ENCODE data around the gene AKT1S1.

The AKT1S1 gene

DNA sequence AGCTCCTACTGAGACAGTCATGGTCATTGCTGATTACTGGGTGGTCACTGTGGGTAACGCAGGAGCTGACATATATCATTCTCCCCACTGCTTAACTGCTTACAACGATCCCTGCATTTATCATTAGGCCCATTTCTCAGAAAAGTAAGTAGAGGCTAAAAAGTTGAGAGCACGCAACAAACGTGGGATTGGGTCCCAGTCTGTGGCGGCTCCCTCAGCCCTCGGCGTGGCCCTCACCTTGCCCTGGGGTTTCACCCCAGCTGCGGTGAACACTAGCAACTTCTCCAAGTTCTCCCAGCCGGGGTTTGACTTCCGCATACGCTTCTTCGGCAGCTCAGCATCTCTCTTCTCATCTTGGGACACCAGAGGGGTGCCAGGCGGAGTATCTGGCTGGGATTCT lies 12.3 kb downstream of the AKT1S1 start:
- no peak for DNase-seq

DNA sequence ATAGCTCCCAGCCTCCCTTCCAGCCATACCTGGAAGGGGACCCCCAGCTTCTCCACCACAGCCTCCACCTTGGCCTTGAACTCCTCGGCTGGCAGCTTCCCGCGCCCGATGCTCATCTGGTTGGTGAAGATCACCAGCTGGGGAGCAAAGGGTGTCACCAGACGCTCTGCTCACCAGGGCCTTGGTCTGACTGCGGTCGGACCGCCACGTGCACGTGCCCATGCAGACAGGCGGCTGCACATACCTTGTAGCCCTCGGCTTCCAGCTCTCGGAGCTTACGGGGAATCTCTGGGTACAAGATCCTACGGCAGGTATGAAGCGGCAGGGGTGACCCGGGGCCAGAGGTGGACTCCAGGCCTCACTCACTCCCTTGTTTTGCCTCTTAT lies 13.2 kb downstream of the AKT1S1 start:
- no peak for DNase-seq

DNA sequence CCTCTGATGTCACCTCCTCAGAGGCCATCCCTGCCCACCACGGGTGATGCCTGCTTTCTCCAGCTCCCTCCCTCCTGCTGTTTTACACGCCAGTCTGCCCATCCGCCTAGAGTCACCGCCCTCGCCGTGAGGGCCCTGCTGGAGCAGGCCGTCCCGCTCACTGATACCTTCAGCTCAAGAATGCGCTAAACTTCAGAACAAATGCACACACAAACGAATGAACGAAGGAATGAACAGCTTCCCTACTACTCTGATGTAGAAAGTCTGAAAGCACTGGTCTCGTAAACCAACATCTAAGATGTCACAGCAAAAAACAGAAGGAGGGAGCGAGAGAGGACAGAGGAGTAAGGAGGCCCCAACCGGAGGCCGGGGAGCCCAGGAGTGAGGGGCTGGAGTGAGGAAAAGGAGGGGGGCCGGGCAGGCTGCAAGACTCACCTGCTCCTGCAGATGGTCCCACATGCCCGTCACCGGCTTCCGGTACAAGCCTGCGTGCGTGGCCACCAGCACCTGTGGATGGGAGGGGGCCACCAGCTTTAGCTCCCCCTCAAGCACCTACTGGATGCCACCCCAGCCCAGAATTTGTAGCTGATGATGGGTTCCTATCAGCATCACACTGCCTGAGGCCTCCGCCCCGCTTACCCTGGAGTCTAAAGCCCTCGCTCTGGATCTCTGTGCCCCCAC lies 13.8 kb downstream of the AKT1S1 start:
- DNase-seq, result no peak

DNA sequence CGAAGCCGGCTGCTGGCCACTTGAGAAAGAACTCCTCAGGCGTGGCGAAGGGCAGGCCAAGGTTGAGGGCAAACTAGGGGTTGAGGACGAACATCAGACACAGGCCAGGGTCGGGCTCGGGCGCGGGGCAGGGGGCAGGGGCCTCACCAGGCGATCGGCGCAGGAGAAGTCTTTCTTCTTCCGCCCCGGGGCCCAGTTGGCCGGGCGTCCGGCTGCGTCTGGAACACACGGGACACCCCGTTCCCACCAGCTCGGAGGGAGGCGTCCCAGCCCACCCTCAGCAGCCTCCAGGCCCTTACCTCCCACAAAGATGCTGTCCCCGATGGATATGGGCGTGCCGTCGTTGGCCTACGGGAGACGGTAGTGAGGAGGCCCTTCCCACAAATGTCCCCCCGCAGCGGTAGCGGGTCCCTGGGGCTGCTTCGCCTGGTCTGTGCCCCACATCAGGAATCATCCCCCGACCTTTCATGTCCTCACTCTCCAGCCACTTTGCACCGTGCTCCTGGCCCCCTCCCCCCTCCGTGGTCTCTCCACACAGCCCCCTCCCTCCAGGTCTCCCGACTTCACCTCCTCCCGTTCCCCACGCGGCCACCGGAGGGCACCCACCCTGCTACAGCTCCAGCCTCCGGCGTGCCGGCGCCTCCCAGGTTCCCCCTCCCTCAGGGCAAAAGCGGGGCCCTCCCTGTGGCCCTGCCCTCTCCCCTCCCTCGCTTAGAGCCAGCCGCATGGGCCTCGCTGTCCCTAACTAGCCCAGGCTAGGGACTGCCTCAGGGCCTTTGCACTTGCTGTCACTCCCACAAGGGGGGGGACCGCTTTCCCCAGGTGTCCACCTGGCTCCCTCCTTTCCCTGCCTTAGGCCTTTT lies 14.5 kb downstream of the AKT1S1 start:
- DNase-seq, result no peak

DNA sequence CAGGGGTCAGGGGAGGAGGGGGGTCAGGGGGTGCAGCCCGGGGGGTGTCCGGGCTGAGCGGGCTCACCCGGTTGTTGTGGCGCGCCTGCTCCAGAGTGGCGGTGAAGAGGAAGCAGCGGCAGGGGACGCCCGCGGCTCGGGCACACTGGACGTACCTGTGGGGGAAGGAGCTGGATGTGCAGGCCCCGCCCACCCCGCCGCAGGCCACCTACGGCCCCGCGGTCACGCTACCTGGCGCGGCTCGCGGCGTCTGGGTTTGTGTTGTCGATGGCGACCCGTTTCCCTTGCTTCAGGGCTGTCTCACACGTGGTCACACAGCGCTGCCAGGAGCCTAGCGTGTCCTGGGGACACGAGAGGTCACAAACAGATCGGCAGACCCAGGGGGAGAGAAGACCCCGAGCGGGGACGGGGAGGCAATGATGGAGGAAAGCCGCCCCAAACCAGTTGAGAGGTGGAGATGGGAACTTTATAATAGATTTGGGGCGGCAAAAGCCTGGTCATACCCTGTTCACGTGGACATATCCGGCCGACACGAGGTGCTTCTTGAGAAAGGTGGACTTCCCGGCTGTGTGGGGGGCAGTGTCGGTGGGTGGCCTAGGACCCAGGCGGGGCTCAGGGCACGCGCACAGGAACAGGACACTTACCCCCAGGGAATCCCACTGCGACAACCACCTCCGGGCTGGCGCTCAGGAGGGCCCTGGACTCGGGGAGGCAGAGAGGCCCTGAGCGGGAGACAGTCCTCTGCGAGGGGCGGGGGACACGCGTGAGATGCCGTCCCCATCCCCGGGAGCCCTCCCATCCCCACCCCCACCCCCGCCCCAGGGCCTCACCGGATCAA lies 15.4 kb downstream of the AKT1S1 start:
- DNase-seq, result no peak

DNA sequence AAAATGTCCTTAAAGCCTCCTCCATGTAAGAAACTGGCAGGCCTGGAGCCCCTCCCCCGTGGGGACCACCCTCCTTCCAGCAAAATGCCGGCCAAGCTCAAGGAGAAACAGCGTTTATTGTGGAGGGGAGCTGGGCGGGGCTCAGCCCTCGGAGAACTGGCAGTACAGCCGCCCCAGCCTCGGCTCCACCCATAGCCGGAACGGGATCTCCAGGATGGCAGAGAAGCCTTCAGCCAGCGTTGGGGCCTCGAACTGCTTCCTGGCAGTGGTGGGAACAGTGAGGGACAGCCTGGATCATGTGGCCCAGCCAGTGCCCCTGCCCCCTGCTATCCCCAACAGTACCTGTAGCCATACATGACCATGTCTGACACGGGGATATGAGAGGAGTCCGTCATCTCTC lies 16.0 kb downstream of the AKT1S1 start:
- DNase-seq, result no peak

DNA sequence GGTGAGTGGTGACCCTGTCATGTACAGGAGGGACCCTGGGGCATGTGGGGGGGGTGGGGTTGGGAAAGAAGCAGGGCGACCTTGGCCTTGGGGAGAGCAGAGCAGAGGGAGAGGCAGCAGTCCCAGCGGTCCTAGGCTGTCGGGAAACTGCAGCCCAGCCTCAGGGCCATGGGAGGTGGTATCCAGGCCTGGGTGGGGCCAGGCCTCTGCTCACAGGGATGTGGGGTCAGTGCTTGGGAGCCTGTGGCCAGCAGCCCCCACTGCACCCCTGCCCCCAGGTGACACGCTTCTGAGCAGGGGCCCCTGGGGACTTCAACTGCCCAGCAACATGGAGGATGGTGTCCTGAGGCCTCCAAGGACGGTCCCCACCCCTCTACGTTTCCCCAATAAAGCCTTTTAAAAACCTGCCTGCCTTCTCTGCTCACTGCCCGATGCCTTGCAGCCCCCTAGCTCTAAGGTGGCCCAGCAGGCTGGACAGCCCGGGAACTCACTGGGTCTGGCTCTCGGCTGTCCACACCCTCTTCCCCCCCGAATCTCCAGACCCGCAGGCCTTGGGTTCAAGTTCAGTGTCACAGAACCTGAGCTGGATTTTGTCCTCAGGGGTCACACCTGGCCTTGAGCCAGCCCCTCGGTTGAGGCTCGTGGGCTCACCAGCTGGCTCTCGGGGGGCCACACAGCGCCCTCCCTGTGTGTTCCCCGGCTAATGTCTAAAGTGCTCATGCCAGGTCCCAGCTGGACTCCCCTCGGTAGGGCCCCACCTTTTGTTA lies 16.6 kb downstream of the AKT1S1 start:
- no peak for DNase-seq

DNA sequence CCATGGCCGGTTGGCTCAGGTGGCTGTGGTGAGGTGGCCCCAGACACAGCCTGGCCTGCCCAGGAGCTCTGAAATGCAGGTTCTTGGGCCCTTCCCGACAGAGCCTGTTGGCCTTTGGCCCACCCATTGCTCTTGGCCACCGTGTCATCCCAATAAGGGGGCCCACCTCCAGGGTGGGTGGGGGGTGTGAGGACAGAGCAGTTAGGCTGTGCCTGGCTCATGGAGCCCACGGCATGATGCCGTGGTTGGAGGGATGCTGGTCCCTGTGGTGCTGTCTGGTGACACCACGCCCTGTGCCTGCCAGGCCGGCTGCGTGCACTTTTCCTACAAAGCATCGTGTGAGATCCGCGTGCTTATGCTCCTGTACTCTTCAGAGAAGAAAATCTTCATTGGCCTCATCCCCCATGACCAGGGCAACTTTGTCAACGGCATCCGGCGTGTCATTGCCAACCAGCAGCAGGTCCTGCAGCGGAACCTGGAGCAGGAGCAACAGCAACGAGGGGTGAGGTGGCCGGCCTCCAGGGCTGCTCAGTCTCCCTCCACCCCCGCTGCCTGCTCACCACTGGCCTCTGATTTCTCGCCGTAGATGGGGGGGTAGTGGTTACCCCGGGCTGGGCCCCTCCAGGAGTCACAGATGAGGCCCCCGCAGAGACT lies 17.3 kb downstream of the AKT1S1 start:
- DNase-seq, result no peak

DNA sequence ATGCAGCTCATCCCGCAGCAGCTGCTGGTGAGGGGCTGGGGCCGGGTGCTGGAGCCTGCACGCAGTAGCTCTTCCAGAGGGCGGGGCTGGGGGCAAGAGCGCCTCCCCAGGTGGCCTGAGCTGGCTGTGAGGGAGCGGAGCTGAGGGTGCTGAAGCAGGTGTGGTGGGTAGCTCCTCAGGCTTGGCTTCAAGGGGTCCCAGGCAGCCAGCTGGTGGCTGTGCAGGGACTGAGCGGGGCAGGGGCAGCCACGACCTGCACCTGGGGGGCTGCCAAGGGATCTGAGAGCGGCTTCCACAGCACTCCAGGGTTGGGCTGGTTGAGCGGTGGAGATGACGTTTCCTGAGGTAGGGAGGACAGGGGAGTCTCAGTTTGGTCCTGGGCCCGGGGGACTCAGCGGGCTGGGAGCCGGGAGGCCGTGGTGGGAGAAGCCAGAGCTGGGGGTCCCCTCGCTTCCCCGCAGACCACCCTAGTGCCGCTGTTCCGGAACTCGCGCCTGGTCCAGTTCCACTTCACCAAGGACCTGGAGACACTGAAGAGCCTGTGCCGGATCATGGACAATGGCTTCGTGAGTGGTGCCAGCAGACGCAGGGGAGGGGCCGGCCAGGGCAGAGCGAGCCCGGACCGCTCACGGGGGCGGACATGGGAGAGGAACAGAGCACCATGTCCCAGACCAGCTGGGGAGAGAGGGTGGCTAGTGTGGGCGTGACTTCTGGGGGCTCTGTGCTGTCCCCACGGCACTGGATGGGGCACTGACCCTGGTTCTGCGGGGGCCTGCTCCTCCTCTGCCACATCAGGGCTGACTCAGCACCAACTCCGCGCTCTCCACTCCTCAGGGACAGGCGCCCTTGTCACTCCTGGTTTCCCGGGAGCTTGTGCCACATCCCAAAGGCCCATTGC lies 18.8 kb downstream of the AKT1S1 start:
- DNase-seq, result no peak

DNA sequence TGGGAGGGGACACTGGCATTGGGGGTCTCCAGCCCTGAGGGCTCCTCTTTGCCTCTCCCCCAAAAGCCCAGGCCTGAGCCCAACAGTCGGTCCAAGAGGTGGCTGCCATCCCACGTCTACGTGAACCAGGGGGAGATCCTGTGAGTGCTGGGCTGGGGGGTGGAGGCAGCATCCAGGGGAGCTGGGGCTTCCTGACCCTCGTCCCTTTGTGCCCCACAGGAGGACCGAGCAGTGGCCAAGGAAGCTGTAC lies 19.4 kb downstream of the AKT1S1 start:
- no peak for DNase-seq

DNA sequence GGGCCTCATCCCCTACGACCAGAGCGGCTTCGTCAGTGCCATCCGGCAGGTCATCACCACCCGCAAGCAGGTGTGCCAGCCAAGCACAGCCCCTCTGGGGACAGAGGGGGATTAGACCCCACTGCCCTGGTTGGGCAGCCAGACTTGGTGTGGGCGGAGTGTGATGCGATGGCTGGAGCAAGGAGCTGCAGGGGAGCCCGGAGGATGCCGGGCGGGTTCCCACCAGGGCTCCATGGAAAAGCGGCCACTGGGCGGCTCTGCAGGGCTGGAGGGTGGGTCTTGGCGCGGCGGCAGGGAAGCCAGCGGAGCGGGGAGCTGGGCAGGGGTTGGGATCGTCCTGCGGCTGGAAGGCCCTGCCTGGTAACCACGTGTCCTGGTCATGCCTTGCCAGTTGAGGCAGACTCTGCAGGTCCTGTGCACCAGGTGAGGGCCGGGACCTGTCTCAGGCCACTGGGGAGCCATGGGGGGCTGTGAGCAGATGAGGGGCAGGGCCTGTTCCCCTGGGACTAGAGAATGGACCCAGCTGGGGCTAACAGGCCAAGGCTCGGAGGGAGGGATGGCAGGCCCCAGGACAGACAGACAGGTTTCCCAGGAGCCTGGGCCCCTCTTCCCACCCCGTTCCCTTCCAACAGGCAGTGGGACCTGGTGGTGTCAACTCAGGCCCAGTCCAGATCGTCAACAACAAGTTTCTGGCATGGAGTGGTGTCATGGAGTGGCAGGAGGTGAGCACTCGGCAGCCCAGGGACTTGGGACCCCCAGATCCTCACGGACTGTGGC lies 19.9 kb downstream of the AKT1S1 start:
- no peak for DNase-seq

DNA sequence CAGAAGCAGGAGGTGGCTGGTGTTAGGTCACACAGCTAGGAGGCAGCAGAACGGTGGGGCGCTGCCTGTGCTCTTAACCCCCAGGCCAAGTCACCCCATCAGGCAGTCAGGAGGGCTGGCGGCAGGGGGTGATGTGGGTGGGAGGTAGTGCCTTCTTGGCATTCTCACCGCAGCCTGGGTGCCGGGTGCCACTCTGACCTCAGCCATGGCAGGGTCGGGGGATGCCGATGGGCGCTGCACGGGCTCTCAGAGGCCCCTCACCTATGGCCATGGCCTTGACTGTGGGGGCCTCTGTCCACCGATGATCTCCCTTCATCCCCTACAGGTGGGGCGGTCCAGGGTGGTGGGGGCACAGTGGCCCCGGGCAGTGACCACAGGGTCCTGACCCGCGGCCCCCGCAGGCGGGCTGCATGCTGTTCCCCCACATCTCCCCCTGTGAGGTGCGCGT lies 20.6 kb downstream of the AKT1S1 start:
- no peak for DNase-seq

DNA sequence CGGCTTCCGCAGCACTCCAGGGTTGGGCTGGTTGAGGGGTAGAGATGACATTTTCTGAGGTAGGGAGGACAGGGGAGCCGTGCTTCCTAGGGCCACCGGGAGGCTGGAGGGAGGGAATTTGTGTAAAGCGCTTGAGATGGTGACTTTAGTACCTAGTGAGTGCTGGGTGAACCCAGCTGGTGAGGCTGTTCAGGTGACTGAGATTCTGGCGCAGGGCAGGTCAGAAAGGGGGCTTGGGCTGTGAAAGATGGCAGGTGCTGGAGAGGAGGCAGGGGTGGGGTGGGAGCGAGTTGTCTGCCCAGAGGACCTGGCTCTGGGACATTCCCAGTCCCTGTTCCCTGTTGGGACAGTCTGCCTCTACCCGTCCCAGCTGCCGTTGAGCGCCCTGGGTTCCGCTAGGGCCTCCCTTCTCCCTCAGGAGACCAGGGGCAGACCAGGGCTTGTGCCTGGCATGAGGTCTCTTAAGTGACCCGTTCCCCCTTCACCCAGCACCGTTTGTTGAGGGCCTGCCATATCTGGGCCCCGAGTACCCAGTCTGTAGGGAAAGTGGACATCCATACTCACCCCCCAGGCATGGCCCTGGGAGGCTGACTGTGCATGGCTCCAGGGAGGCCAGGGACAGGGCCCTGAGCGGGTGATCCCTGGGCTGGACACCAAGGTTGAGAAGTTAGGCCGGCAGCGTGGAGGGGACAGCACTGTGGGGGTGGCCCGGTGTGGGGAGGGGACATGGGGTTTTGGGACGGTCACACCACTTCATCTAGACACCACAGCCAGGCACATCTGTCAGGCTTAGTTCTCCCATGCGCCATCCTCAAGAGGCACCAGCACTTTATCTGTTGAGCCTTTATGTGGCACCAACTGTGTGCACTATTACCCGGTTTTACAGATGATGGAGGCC lies 21.2 kb downstream of the AKT1S1 start:
- DNase-seq, result no peak

DNA sequence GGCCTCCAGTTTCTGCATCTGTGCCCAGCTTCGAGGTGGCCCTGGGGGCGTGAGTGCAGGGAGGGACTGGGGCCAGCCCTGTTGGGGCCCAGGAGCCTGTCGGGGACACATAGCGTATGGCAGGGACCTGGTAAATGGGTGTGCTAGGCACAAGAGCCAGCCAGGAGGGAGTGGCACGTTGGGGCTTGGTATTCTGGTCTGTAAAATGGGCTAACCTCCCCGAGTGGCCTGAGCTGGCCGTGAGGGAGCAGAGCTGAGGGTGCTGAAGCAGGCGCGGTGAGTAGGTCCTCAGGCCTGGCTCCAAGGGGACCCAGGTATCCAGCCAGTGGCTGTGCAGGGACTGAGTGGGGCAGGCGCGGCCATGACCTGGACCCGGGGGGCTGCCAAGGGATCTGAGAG lies 21.9 kb downstream of the AKT1S1 start:
- no peak for DNase-seq

DNA sequence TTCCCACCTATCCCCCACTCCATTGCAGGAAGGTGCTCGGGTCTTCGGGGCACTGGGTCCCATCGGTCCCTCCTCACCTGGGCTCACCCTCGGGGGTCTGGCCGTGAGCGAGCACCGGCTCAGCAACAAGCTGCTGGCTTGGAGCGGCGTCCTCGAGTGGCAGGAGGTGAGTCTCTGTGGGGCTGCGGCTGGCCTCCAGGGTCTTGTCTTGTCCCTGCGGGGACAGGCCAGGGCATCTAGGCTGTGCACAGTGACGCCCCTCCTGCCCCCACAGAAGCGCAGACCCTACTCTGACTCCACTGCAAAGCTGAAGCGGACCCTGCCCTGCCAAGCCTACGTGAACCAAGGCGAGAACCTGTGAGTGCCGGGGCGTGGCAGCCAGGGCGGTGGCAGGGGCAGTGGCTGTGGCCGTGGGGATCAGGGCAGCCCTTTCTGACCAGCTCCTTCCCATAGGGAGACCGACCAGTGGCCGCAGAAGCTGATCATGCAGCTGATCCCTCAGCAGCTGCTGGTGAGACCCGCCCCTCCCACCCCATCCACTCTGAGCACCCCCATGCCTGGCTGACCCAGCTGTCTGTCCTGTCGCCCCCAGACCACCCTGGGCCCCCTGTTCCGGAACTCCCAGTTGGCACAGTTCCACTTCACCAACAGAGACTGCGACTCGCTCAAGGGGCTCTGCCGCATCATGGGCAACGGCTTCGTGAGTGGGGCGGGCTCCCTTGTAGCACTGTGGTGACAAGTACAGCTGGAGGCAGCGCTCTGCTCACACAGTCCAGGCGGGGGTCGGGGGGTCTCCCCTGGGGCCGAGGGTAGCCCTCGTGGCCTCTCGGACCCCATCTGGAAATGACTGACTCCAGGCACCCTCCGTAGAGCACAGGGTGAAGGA lies 22.5 kb downstream of the AKT1S1 start:
- no peak for DNase-seq

DNA sequence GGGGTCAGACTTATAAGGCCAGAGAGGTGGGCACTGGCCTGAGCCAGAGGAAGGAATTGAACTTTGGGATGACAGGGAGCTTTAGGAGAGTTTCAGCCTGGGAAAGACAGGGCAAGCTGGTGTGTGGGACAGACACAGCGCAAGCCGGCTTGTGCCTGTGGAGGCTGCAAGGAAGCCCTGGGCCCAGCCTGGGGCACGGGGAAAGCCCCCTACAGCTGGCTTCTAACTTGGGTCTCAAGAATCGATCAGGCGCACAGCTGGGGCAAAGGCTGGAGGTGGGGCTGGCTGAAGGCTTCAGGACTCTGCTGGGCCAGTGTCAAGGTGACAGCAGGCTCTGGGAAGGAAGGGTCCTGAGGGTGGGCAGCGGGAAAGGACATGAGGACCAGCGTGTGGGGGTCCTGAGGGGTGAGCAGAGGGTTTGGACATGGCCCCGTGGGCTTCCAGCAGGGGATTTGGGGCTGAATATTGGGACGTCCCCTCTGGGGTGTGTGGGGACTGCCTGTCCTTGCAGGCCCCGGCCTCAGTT lies 23.2 kb downstream of the AKT1S1 start:
- DNase-seq, result no peak

DNA sequence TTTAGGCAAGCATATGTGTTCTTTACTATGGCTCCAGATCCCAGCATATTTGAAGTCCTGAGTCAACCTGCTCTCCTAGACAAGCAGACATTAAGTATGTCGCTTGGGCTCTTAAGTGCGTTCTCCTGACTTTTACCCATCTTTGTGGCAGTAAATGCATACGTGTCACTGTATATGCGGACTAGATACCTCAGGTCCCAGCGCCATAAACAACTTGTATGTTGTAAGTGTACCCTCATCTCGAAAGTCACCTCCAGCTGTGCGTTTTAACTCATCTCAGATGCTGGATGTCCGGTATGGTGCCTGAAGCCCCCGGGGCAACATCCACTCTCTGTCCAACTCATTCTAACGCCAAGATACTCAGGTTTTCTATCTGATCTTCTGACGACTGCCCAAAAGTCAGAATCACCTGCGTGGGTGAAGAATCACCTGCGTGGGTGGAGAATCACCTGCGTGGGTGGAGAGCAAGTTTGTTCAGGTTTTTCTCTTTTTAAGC lies 24.5 kb downstream of the AKT1S1 start:
- DNase-seq, result no peak

Measured in DMS 273 treated with DMSO at 0.1 percent for 48 hours (cell line).